HG03457 (cell line): ENCODE data around the gene LPGAT1.

ENCODE experiments used
- ATAC-seq: cut with Tn5 transposase; IDR thresholded peaks from one replicate; pipeline ENCODE4 v1.9.1; 2021; ENCODE audit warnings: moderate number of reproducible peaks; ENCODE audit not compliant: unreplicated experiment

Gene LPGAT1

GRCh38 chr1:211829343-211830054, 1.1 kb downstream of the LPGAT1 start:
- ATAC-seq, result no peak

GRCh38 chr1:211828584-211829342, 1.8 kb downstream of the LPGAT1 start:
- ATAC-seq, result no peak

GRCh38 chr1:211827051-211827450, 3.5 kb downstream of the LPGAT1 start:
- ATAC-seq, result no peak

- ATAC-seq, result no peak
Observed at GRCh38 chr1:211825980-211826379, 4.6 kb downstream of the LPGAT1 start.

- ATAC-seq, result no peak
Observed at GRCh38 chr1:211822677-211823407, 7.7 kb downstream of the LPGAT1 start.

GRCh38 chr1:211816586-211816985, 14.0 kb downstream of the LPGAT1 start:
- no peak for ATAC-seq

- no peak for ATAC-seq
Observed at GRCh38 chr1:211814313-211814712, 16.2 kb downstream of the LPGAT1 start.

GRCh38 chr1:211813590-211813989, 17.0 kb downstream of the LPGAT1 start:
- no peak for ATAC-seq

GRCh38 chr1:211812584-211812983, 18.0 kb downstream of the LPGAT1 start:
- no peak for ATAC-seq

GRCh38 chr1:211811848-211812247, 18.7 kb downstream of the LPGAT1 start:
- no peak for ATAC-seq

GRCh38 chr1:211811126-211811525, 19.4 kb downstream of the LPGAT1 start:
- ATAC-seq, result no peak

GRCh38 chr1:211808475-211808874, 22.1 kb downstream of the LPGAT1 start:
- no peak for ATAC-seq

GRCh38 chr1:211804915-211805314, 25.6 kb downstream of the LPGAT1 start:
- no peak for ATAC-seq

- no peak for ATAC-seq
Observed at GRCh38 chr1:211800925-211801607, 29.5 kb downstream of the LPGAT1 start.

GRCh38 chr1:211797994-211798393, 32.6 kb downstream of the LPGAT1 start:
- no peak for ATAC-seq

- ATAC-seq, result no peak
Observed at GRCh38 chr1:211791979-211792378, 38.6 kb downstream of the LPGAT1 start.

- no peak for ATAC-seq
Observed at GRCh38 chr1:211789641-211790464, 40.7 kb downstream of the LPGAT1 start.

GRCh38 chr1:211788626-211789025, 41.9 kb downstream of the LPGAT1 start:
- no peak for ATAC-seq

GRCh38 chr1:211783897-211784296, 46.7 kb downstream of the LPGAT1 start:
- ATAC-seq, result no peak

- ATAC-seq, result no peak
Observed at GRCh38 chr1:211783266-211783665, 47.3 kb downstream of the LPGAT1 start.
